MM.1S (cell line): Measurements from ENCODE around the gene CLCN4.

Experiments used
- DNase-seq: peaks from one replicate; pipeline ENCODE4 v3.0.0-alpha.2; 2015
- H2AFZ ChIP-seq: fragments of 300-600 bp; sonication (generic); 2 replicates; pipeline ENCODE4 v1.6.0; 2016; ENCODE audit warnings: antibody characterized with exemption, low read length
- H3F3A ChIP-seq: fragments of 300-600 bp; sonication (generic); 2 replicates; pipeline ENCODE4 v1.6.1; 2016; ENCODE audit warnings: mild to moderate bottlenecking, antibody characterized with exemption, low read length, moderate library complexity, mixed read lengths; ENCODE audit not compliant: insufficient read depth
- H3K27ac ChIP-seq: fragments of 300-600 bp; sonication (generic); 2 replicates; pipeline ENCODE4 v1.5.1; 2016; ENCODE audit warnings: mild to moderate bottlenecking, low read length
- H3K27me3 ChIP-seq: fragments of 300-600 bp; sonication (generic); replicated peaks from 2 replicates; pipeline ENCODE4 v1.6.0; 2016; ENCODE audit warnings: low read length; ENCODE audit not compliant: insufficient read depth
- H3K36me3 ChIP-seq: fragments of 300-600 bp; sonication (generic); replicated peaks from 2 replicates; pipeline ENCODE4 v1.6.1; 2016; ENCODE audit warnings: mild to moderate bottlenecking, low read length, mixed read lengths; ENCODE audit not compliant: insufficient read depth
- H3K4me1 ChIP-seq: fragments of 300-600 bp; sonication (generic); 2 replicates; pipeline ENCODE4 v1.6.1; 2016; ENCODE audit warnings: low read length, mixed read lengths
- H3K4me2 ChIP-seq: fragments of 300-600 bp; sonication (generic); 2 replicates; pipeline ENCODE4 v1.6.0; 2016; ENCODE audit warnings: low read depth, low read length
- H3K4me3 ChIP-seq: fragments of 300-600 bp; sonication (generic); 2 replicates; pipeline ENCODE4 v1.5.1; 2016; ENCODE audit warnings: low read length, mixed read lengths
- H3K79me2 ChIP-seq: fragments of 300-600 bp; sonication (generic); 2 replicates; pipeline ENCODE4 v1.6.1; 2016; ENCODE audit warnings: mixed run types, low read length, mixed read lengths
- H3K9ac ChIP-seq: fragments of 300-600 bp; sonication (generic); 2 replicates; pipeline ENCODE4 v1.6.1; 2016; ENCODE audit warnings: low read length, mixed read lengths
- H3K9me2 ChIP-seq: fragments of 300-600 bp; sonication (generic); replicated peaks from 2 replicates; pipeline ENCODE4 v1.6.1; 2016; ENCODE audit warnings: mild to moderate bottlenecking, low read length, mixed read lengths; ENCODE audit not compliant: insufficient read depth
- H3K9me3 ChIP-seq: fragments of 300-600 bp; sonication (generic); replicated peaks from 2 replicates; pipeline ENCODE4 v1.6.1; 2016; ENCODE audit warnings: mild to moderate bottlenecking, low read length, mixed read lengths; ENCODE audit not compliant: insufficient read depth
- H4K20me1 ChIP-seq: fragments of 300-600 bp; sonication (generic); 2 replicates; pipeline ENCODE4 v1.6.1; 2016; ENCODE audit warnings: mild to moderate bottlenecking, low read length, moderate library complexity, mixed read lengths; ENCODE audit not compliant: insufficient read depth
- EZH2 ChIP-seq: fragments of 300-600 bp; sonication (generic); optimal IDR thresholded peaks from 2 replicates; pipeline ENCODE3; 2017; ENCODE audit warnings: low read depth, mild to moderate bottlenecking, antibody characterized with exemption, low read length, mixed read lengths
- EZH2phosphoT487 ChIP-seq: fragments of 300-600 bp; sonication (generic); IDR thresholded peaks from 2 replicates; pipeline ENCODE4 v1.6.1; 2018; ENCODE audit warnings: antibody characterized with exemption, low read length
- TF ChIP-seq, protein P1 (sequence below): fragments of 300-600 bp; sonication (generic); IDR thresholded peaks from 2 replicates; pipeline ENCODE4 v1.5.1; 2016; ENCODE audit warnings: antibody characterized with exemption, low read length, mixed read lengths

Gene CLCN4

DNA sequence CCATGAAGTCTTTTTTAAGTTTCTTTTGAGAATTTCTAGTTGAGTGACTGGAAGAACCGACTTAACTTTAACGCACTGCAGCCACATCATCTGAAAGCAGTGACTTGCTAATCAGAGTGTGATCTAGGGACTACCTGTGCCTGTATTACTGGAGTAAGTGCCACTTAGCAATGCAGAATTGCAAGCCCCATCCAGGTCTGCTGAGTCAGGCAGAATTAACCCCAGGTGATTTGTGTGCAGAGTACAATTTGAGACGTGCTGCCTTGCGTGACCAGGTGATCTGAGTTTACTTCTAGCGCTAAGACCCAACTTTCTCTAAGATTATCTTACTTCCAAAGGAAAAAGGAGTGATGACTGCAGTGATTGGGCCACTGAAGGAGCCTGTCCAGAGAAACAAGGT, 85.3 kb downstream of the CLCN4 start:
- H3K79me2 ChIP-seq = no peaks in the 10 kb centered on the region
- H3K9me2 ChIP-seq = no peaks in the 10 kb centered on the region
- H3F3A ChIP-seq = no peaks in the 10 kb centered on the region
- no peaks in the 10 kb centered on the region for H3K27me3 ChIP-seq
- H3K4me1 ChIP-seq = no peaks in the 10 kb centered on the region
- H3K36me3 ChIP-seq = no peaks in the 10 kb centered on the region
- no peak for TF ChIP-seq EZH2
- TF ChIP-seq EZH2phosphoT487 = no peak
- TF ChIP-seq, protein P1, sequence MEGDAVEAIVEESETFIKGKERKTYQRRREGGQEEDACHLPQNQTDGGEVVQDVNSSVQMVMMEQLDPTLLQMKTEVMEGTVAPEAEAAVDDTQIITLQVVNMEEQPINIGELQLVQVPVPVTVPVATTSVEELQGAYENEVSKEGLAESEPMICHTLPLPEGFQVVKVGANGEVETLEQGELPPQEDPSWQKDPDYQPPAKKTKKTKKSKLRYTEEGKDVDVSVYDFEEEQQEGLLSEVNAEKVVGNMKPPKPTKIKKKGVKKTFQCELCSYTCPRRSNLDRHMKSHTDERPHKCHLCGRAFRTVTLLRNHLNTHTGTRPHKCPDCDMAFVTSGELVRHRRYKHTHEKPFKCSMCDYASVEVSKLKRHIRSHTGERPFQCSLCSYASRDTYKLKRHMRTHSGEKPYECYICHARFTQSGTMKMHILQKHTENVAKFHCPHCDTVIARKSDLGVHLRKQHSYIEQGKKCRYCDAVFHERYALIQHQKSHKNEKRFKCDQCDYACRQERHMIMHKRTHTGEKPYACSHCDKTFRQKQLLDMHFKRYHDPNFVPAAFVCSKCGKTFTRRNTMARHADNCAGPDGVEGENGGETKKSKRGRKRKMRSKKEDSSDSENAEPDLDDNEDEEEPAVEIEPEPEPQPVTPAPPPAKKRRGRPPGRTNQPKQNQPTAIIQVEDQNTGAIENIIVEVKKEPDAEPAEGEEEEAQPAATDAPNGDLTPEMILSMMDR = no peak
- no peaks in the 10 kb centered on the region for H4K20me1 ChIP-seq
- DNase-seq = no peak
- H3K4me2 ChIP-seq = no peak overlapping the region
- no peak overlapping the region for H3K9ac ChIP-seq
- no peak overlapping the region for H3K27ac ChIP-seq
- H3K9me3 ChIP-seq = no peaks in the 10 kb centered on the region
- H3K4me3 ChIP-seq = no peak overlapping the region
- no peak overlapping the region for H2AFZ ChIP-seq

DNA sequence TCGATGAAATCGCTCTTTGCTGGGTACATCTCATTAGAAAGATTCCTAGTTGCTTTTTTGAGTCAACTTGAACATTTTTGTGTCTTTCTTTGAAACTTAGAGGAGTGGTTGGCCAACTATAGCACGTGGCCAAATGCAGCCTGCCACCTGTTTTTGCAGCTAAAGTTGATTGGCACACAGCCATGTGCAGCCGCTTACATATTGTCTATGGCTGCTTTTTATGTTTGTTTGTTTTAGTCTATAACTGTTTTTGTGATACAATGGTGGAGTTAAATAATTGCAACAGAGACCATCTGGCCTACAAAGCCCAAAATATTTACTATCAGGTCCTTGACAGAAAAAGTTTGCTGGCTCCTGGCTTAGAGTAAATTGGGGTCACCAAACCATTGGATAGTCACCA, 86.3 kb downstream of the CLCN4 start:
- H3K4me2 ChIP-seq = no peak overlapping the region
- H4K20me1 ChIP-seq = no peaks in the 10 kb centered on the region
- DNase-seq = no peak
- no peaks in the 10 kb centered on the region for H3K9me3 ChIP-seq
- no peak overlapping the region for H2AFZ ChIP-seq
- no peaks in the 10 kb centered on the region for H3K9me2 ChIP-seq
- no peak overlapping the region for H3K4me3 ChIP-seq
- no peaks in the 10 kb centered on the region for H3K36me3 ChIP-seq
- H3K79me2 ChIP-seq = no peaks in the 10 kb centered on the region
- H3F3A ChIP-seq = no peaks in the 10 kb centered on the region
- H3K27me3 ChIP-seq = no peaks in the 10 kb centered on the region
- H3K9ac ChIP-seq = no peak overlapping the region
- H3K4me1 ChIP-seq = no peaks in the 10 kb centered on the region
- H3K27ac ChIP-seq = no peak overlapping the region
- TF ChIP-seq EZH2phosphoT487 (no peak), EZH2 (no peak)
- TF ChIP-seq, protein P1 = no peak

DNA sequence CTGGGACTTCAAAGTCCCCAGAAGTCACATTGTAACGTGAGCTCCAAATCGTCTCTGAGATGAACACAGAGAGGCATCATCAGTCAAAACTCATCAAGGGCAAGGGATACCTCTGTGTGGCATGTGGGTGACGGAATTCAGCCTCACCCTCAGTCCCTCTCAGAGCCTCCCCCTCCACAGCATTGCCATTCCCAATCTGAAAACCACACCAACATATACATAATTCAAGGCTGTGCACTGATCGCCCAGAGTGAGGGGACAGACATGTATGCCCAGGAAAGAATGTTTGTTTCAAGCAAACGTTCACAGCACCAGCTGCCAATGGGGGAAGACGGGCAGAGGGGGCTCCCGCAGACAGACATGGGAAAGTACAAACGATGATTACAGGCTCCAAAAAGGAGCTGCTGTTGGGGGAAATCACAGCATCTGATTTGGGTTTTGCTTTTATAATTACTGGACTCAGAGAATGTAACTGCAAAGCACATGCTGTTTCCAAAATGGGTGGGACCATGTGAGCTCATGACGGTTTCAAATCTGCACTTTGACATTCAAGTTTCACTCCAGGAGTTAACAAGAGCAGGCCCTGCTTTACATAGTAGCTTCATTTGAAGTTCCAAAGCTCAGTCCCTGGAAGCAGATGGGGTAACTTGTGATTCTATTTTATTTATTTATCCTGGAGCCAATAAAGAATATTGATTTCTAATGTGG, 88.3 kb downstream of the CLCN4 start:
- Histone ChIP-seq H3K27me3 (no peaks in the 10 kb centered on the region), H3K4me2 (no peak overlapping the region), H3K79me2 (no peaks in the 10 kb centered on the region), H3F3A (no peaks in the 10 kb centered on the region), H2AFZ (no peak overlapping the region), H3K9me2 (no peaks in the 10 kb centered on the region), H3K4me1 (no peaks in the 10 kb centered on the region), H3K27ac (no peak overlapping the region), H3K36me3 (no peaks in the 10 kb centered on the region), H4K20me1 (no peaks in the 10 kb centered on the region), H3K9me3 (no peaks in the 10 kb centered on the region), H3K9ac (no peak overlapping the region), H3K4me3 (no peak overlapping the region)
- DNase-seq = no peak
- TF ChIP-seq EZH2phosphoT487 (no peak), EZH2 (no peak)
- TF ChIP-seq, protein P1 = no peak
